Measurements from ENCODE around the gene FAM118A. TPM values are rescaled to one million over a fixed set of nuclear protein-coding genes. Genes with fewer than 3 reads are reported as not detected.

The FAM118A gene
- total RNA-seq, 1 experiment from 2014 or later, result 21.3 TPM

GRCh38 chr22:45272498-45272897, 37.2 kb upstream of the FAM118A start:
- TF ChIP-seq ZNF232 (CRISPR knock-in tag; IDR thresholded peaks at IDR 0.05), result no peak
- TF ChIP-seq ELF4 (CRISPR knock-in tag; IDR thresholded peaks at IDR 0.05; ENCODE audit: low read depth), result no peak
- no peak for TF ChIP-seq JUN (CRISPR knock-in tag; IDR thresholded peaks at IDR 0.05)
- no peak for TF ChIP-seq ZNF512 (CRISPR knock-in tag; IDR thresholded peaks at IDR 0.05; ENCODE audit: borderline replicate concordance)
- TF ChIP-seq ZNF138 (CRISPR knock-in tag; conservative IDR thresholded peaks at IDR 0.05), result no peak
- TF ChIP-seq ZMAT4 (CRISPR knock-in tag; IDR thresholded peaks at IDR 0.05), result no peak
- TF ChIP-seq ZNF263 (CRISPR knock-in tag; IDR thresholded peaks at IDR 0.05; ENCODE audit: low read depth), result no peak
- no peak for TF ChIP-seq IRF1 (CRISPR knock-in tag; IDR thresholded peaks at IDR 0.05)
- no peak for TF ChIP-seq ZSCAN18 (CRISPR knock-in tag; IDR thresholded peaks at IDR 0.05)
- no peak for TF ChIP-seq MXD4 (CRISPR knock-in tag; IDR thresholded peaks at IDR 0.05; ENCODE audit: borderline replicate concordance)
- no peak for TF ChIP-seq TP53 (CRISPR knock-in tag; IDR thresholded peaks at IDR 0.05)
- TF ChIP-seq TCF7 (CRISPR knock-in tag; IDR thresholded peaks at IDR 0.05; ENCODE audit: low read depth), result no peak
- TF ChIP-seq IRF2 (CRISPR knock-in tag; IDR thresholded peaks at IDR 0.05; ENCODE audit: borderline replicate concordance, low read depth), result no peak
- ATAC-seq (no peak), DNase-seq (ENCODE audit: low spot score) (no peak)
- H3K27ac Mint-ChIP-seq, result no peak overlapping the region
- peaks cover 14% of the 10 kb centered on the region for H3K4me1 Mint-ChIP-seq
- ChIA-PET CTCF (interaction anchor here (0.6 to 1.1 kb wide), 3 partner anchors 126 to 191 kb away, joined by 3 read pairs; no protein-coding TSS in a partner anchor), POLR2A (no interaction called here)
- H3K27me3 Mint-ChIP-seq (ENCODE audit: low read depth), result peaks cover 18% of the 10 kb centered on the region
- no peaks in the 10 kb centered on the region for H3K36me3 Mint-ChIP-seq
- H3K4me3 Mint-ChIP-seq, result no peak overlapping the region
- H3K9me3 Mint-ChIP-seq, result no peaks in the 10 kb centered on the region

GRCh38 chr22:45273452-45274075, 36.2 kb upstream of the FAM118A start:
- H3K4me1 Mint-ChIP-seq, result peaks cover 14% of the 10 kb centered on the region
- ChIA-PET CTCF (no interaction called here), POLR2A (interaction anchor here (0.7 kb wide), 1 partner anchor 44 kb away, joined by 4 read pairs; no protein-coding TSS in a partner anchor)
- H3K36me3 Mint-ChIP-seq, result no peaks in the 10 kb centered on the region
- no peak overlapping the region for H3K27ac Mint-ChIP-seq
- no peaks in the 10 kb centered on the region for H3K9me3 Mint-ChIP-seq
- DNase-seq (ENCODE audit: low spot score), result no peak
- TF ChIP-seq GABPB1 (CRISPR knock-in tag; IDR thresholded peaks at IDR 0.05) (0 out of 2 replicates have a peak, but pooled peaks have one; percentile 30), E2F4 (CRISPR knock-in tag; IDR thresholded peaks at IDR 0.05; ENCODE audit: borderline replicate concordance, low read depth) (no peak), NFATC4 (CRISPR knock-in tag; IDR thresholded peaks at IDR 0.05) (no peak)
- peaks cover 18% of the 10 kb centered on the region for H3K27me3 Mint-ChIP-seq (ENCODE audit: low read depth)
- H3K4me3 Mint-ChIP-seq, result no peak overlapping the region
- no peak for ATAC-seq

- no peaks in the 10 kb centered on the region for H3K9me3 Mint-ChIP-seq
- H3K4me1 Mint-ChIP-seq, result no peaks in the 10 kb centered on the region
- peaks cover 7% of the 10 kb centered on the region for H3K27me3 Mint-ChIP-seq (ENCODE audit: low read depth)
- ChIA-PET CTCF (no interaction called here), POLR2A (no interaction called here)
- H3K36me3 Mint-ChIP-seq, result no peaks in the 10 kb centered on the region
- no peak overlapping the region for H3K4me3 Mint-ChIP-seq
- ATAC-seq (no peak), DNase-seq (ENCODE audit: low spot score) (no peak)
- no peak overlapping the region for H3K27ac Mint-ChIP-seq
- TF ChIP-seq CREB1 (CRISPR knock-in tag; IDR thresholded peaks at IDR 0.05) (no peak), USF2 (CRISPR knock-in tag; IDR thresholded peaks at IDR 0.05) (no peak), CREM (CRISPR knock-in tag; IDR thresholded peaks at IDR 0.05) (no peak), SOX15 (CRISPR knock-in tag; IDR thresholded peaks at IDR 0.05) (no peak), ZNF121 (CRISPR knock-in tag; IDR thresholded peaks at IDR 0.05) (no peak), ATF6 (CRISPR knock-in tag; IDR thresholded peaks at IDR 0.05) (no peak), ZSCAN18 (CRISPR knock-in tag; IDR thresholded peaks at IDR 0.05) (no peak)
Measured at GRCh38 chr22:45276507-45277105, 33.1 kb upstream of the FAM118A start.

All from WTC11 (cell line).